GM10248 (cell line): ENCODE results near the gene HBG1.

Experiments used
- CTCF ChIA-PET: fragments of 300-600 bp; sonication (Branson Sonifier 250); formaldehyde crosslinking; extraction: SDS; loops from one replicate; lab custom pipeline; 2021; ENCODE audit warnings: antibody characterized with exemption; lab: Yijun Ruan, JAX
- POLR2A ChIA-PET: fragments of 350-650 bp; sonication (Branson Sonifier 250); formaldehyde crosslinking; extraction: SDS; loops from one replicate; lab custom pipeline; 2020; ENCODE audit warnings: antibody characterized with exemption; lab: Yijun Ruan, JAX
- DNase-seq: peaks from one replicate; pipeline ENCODE4 v3.0.0; 2012; ENCODE audit errors: extremely low spot score
- TF ChIP-seq, protein P1 (sequence below): IDR thresholded peaks from 2 replicates; pipeline ENCODE4 v1.5.1; 2012; ENCODE audit warnings: mild to moderate bottlenecking, low read depth; ENCODE audit errors: extremely low read depth, missing control alignments, control extremely low read depth

The HBG1 gene

DNA sequence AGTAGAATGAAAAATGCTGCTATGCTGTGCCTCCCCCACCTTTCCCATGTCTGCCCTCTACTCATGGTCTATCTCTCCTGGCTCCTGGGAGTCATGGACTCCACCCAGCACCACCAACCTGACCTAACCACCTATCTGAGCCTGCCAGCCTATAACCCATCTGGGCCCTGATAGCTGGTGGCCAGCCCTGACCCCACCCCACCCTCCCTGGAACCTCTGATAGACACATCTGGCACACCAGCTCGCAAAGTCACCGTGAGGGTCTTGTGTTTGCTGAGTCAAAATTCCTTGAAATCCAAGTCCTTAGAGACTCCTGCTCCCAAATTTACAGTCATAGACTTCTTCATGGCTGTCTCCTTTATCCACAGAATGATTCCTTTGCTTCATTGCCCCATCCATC is 35.0 kb upstream of the HBG1 start:
- DNase-seq, result no peak
- TF ChIP-seq, protein P1, sequence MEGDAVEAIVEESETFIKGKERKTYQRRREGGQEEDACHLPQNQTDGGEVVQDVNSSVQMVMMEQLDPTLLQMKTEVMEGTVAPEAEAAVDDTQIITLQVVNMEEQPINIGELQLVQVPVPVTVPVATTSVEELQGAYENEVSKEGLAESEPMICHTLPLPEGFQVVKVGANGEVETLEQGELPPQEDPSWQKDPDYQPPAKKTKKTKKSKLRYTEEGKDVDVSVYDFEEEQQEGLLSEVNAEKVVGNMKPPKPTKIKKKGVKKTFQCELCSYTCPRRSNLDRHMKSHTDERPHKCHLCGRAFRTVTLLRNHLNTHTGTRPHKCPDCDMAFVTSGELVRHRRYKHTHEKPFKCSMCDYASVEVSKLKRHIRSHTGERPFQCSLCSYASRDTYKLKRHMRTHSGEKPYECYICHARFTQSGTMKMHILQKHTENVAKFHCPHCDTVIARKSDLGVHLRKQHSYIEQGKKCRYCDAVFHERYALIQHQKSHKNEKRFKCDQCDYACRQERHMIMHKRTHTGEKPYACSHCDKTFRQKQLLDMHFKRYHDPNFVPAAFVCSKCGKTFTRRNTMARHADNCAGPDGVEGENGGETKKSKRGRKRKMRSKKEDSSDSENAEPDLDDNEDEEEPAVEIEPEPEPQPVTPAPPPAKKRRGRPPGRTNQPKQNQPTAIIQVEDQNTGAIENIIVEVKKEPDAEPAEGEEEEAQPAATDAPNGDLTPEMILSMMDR, result no peak
- ChIA-PET POLR2A (no interaction called here), CTCF (no interaction called here)

DNA sequence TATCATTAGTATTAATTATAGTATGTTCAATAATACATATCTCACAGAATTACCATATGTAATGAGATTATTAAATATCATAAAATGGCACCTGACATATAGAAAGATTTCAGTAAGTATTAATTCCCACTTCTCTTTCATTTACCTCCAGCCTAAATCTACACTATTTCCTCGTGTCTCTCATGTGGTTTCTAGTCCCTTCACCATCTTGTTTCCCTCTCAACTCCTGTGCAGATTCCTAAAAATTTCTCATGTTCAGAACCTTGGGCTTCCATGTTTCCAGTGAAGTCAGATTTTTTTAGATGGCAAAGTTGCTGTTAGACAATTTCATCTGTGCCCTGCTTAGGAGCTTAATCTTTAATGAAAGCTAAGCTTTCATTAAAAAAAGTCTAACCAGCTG is 34.2 kb upstream of the HBG1 start:
- DNase-seq, result no peak
- ChIA-PET POLR2A (no interaction called here), CTCF (no interaction called here)
- TF ChIP-seq, protein P1, result no peak

DNA sequence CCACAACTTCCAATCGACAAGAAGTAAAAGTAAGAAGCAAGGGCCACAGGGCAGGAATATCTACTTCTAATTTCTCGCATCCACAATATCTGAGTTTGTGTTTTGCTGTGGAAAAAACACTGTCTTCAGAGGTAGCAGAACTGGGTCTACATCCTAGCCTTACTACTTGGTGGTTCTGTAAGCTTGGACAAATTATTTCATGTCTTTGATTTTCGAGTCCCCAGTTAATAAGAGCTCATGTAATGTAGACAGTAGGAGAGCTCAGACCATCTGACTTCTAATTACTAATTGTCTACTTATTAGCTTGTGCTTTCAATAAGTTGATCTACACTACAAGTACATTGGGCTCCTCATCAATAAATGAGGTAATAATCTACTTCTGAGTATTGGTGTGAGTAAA is 33.4 kb upstream of the HBG1 start:
- CTCF ChIA-PET, result no interaction called here
- POLR2A ChIA-PET, result no interaction called here
- TF ChIP-seq, protein P1, result no peak
- DNase-seq, result no peak

DNA sequence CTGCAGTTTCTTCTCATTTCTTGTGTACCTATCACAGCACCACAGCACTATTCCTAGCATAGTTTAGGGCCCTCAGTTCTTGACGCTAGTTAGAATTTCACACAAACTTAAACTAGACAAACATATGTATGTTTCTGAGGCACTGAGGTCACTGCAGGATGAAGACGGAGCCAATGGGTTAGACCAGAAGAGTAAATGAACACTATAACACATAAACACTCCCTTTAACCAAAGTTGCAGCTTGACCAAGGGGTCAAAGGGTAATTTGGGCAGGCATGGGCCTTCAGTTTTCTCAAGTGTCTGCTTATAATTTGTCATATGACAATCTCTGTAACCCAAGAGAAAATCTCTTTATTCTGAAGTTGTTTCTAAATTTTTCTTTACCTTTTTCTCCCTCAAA is 33.0 kb upstream of the HBG1 start:
- DNase-seq, result no peak
- CTCF ChIA-PET, result no interaction called here
- TF ChIP-seq, protein P1, result no peak
- POLR2A ChIA-PET, result no interaction called here

DNA sequence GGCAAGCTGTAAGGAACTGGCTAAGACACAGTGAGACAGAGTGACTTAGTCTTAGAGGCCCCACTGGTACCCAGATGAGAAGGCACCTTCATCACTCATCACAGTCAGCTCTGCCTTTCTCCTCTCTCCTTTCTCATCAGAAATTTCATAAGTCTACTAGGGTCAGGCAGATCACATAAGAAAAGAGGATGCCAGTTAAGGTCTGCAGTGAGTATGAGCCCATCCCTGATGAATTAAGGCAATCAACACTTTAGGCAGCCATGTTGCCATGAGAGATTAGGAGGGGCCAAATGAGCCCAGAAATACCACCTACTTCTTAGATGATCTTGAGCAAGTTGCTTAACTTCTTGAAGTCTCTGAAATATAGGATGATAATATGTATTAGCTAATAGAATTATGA is 31.9 kb upstream of the HBG1 start:
- no peak for DNase-seq
- POLR2A ChIA-PET, result no interaction called here
- TF ChIP-seq, protein P1, result no peak
- CTCF ChIA-PET, result interaction anchor here (1.7 kb wide), 1 partner anchor 9 kb away, joined by 7 read pairs; no protein-coding TSS in a partner anchor

DNA sequence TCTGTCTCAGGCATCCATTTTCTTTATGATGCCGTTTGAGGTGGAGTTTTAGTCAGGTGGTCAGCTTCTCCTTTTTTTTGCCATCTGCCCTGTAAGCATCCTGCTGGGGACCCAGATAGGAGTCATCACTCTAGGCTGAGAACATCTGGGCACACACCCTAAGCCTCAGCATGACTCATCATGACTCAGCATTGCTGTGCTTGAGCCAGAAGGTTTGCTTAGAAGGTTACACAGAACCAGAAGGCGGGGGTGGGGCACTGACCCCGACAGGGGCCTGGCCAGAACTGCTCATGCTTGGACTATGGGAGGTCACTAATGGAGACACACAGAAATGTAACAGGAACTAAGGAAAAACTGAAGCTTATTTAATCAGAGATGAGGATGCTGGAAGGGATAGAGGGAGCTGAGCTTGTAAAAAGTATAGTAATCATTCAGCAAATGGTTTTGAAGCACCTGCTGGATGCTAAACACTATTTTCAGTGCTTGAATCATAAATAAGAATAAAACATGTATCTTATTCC is 31.0 kb upstream of the HBG1 start:
- ChIA-PET CTCF (interaction anchor here (1.1 to 1.7 kb wide), 2 partner anchors 10 to 16 kb away, joined by 4 to 7 read pairs; no protein-coding TSS in a partner anchor), POLR2A (no interaction called here)
- DNase-seq, result peak; percentile 53
- TF ChIP-seq, protein P1, result no peak
